CD14-positive monocyte (primary cell): ENCODE data around the gene POLD3. TPM values are rescaled to one million over a fixed set of nuclear protein-coding genes. Genes with fewer than 3 reads are reported as not detected.

Source experiments
- DNase-seq, 3 donors: peaks; one replicate each; pipeline ENCODE4 v3.0.0-alpha.2; 2011 to 2022
- H2AFZ ChIP-seq: 2 replicates; pipeline ENCODE4 v1.6.0; 2012; ENCODE audit warnings: mild to moderate bottlenecking, low read depth, low read length, inconsistent platforms; ENCODE audit not compliant: insufficient read depth, poor library complexity, severe bottlenecking
- H3K27ac ChIP-seq, 2 donors: 1 replicate in 1 of 2; 2 replicates in 1 of 2; pipeline ENCODE4 v1.5.1; 2012 to 2013; ENCODE audit warnings: low read length in 2 of 2, control low read depth in 1 of 2, inconsistent platforms in 1 of 2, low read depth in 1 of 2, mild to moderate bottlenecking in 1 of 2
- H3K27me3 ChIP-seq, 2 donors: one replicate each; pipeline versions ENCODE4 v1.6.0 to v1.6.1; 2011 to 2013; ENCODE audit warnings: low read length in 2 of 2; ENCODE audit not compliant: control insufficient read depth in 2 of 2, insufficient read depth in 2 of 2
- H3K36me3 ChIP-seq, 2 donors: replicated peaks in 1 of 2; 1 replicate in 1 of 2; 2 replicates in 1 of 2; pipeline versions ENCODE4 v1.5.1 to v1.6.1; 2012 to 2013; ENCODE audit warnings: low read length in 2 of 2, control low read depth in 1 of 2, inconsistent platforms in 1 of 2, mild to moderate bottlenecking in 1 of 2; ENCODE audit not compliant: insufficient read depth in 2 of 2, control insufficient read depth in 1 of 2
- H3K4me1 ChIP-seq, 2 donors: 1 replicate in 1 of 2; 2 replicates in 1 of 2; pipeline versions ENCODE4 v1.5.1 to v1.6.1; 2012 to 2013; ENCODE audit warnings: low read length in 2 of 2, control low read depth in 1 of 2, inconsistent platforms in 1 of 2, mild to moderate bottlenecking in 1 of 2, moderate library complexity in 1 of 2; ENCODE audit not compliant: insufficient read depth in 2 of 2, control insufficient read depth in 1 of 2
- H3K4me2 ChIP-seq: replicated peaks from 2 replicates; pipeline ENCODE3; 2012; ENCODE audit warnings: low read length, moderate library complexity, mild to moderate bottlenecking; ENCODE audit not compliant: poor library complexity, severe bottlenecking; ENCODE audit errors: extremely low read depth
- H3K4me3 ChIP-seq, 3 experiments: fragments of 200-600 bp in 1 of 3; sonication (generic) in 1 of 3; replicated peaks in 1 of 3; 1 replicate in 2 of 3; 2 replicates in 1 of 3; pipeline ENCODE4 v1.5.1; 2011 to 2013; ENCODE audit warnings: low read length in 3 of 3, mild to moderate bottlenecking in 3 of 3, control low read depth in 2 of 3, low read depth in 2 of 3, inconsistent platforms in 1 of 3, moderate library complexity in 1 of 3
- H3K79me2 ChIP-seq: 2 replicates; pipeline ENCODE4 v1.6.0; 2012; ENCODE audit warnings: mild to moderate bottlenecking, control low read depth, inconsistent platforms, low read length, moderate library complexity; ENCODE audit not compliant: insufficient read depth
- H3K9ac ChIP-seq: 2 replicates; pipeline ENCODE4 v1.6.0; 2017; ENCODE audit warnings: low read length, mild to moderate bottlenecking; ENCODE audit not compliant: insufficient read depth, poor library complexity, severe bottlenecking
- H3K9me3 ChIP-seq, 2 donors: replicated peaks in 1 of 2; 1 replicate in 1 of 2; 2 replicates in 1 of 2; pipeline versions ENCODE4 v1.5.1 to v1.6.1; 2012 to 2013; ENCODE audit warnings: low read length in 2 of 2, control low read depth in 1 of 2; ENCODE audit not compliant: control insufficient read depth in 1 of 2, insufficient read depth in 1 of 2
- H4K20me1 ChIP-seq: 2 replicates; pipeline ENCODE4 v1.6.0; 2012; ENCODE audit warnings: mild to moderate bottlenecking, low read length, control low read depth, moderate library complexity; ENCODE audit not compliant: insufficient read depth
- H3K27ac Mint-ChIP-seq, 7 donors: one replicate each; pipeline ENCODE4 v1.8.0; 2020; ENCODE audit warnings: mild to moderate bottlenecking in 7 of 7, mixed read lengths in 7 of 7, moderate library complexity in 6 of 7, inconsistent platforms in 2 of 7
- H3K27me3 Mint-ChIP-seq, 3 donors: one replicate each; pipeline ENCODE4 v1.8.0; 2021 to 2022; ENCODE audit warnings: low read depth in 3 of 3, mild to moderate bottlenecking in 3 of 3, mixed read lengths in 3 of 3, moderate library complexity in 3 of 3, inconsistent platforms in 1 of 3
- H3K36me3 Mint-ChIP-seq, 2 donors: one replicate each; pipeline ENCODE4 v1.8.0; 2020; ENCODE audit warnings: mixed read lengths in 2 of 2, inconsistent platforms in 1 of 2, mild to moderate bottlenecking in 1 of 2
- H3K4me1 Mint-ChIP-seq: one replicate; pipeline ENCODE4 v1.8.0; 2020; ENCODE audit warnings: mild to moderate bottlenecking, mixed read lengths
- H3K4me3 Mint-ChIP-seq, 2 donors: one replicate each; pipeline ENCODE4 v1.8.0; 2020; ENCODE audit warnings: mild to moderate bottlenecking in 2 of 2, mixed read lengths in 2 of 2, moderate library complexity in 1 of 2
- H3K9me3 Mint-ChIP-seq, 7 donors: one replicate each; pipeline ENCODE4 v1.8.0; 2020 to 2022; ENCODE audit warnings: mixed read lengths in 7 of 7, mild to moderate bottlenecking in 6 of 7, moderate library complexity in 6 of 7, inconsistent platforms in 2 of 7
- CTCF ChIP-seq: fragments of 200-600 bp; IDR thresholded peaks from one replicate; pipeline ENCODE4 v1.8.0; 2022; ENCODE audit warnings: antibody characterized with exemption, mild to moderate bottlenecking
- WGBS: methylation state at CpG from one replicate; pipeline ENCODE4 v1.1.5; 2013; ENCODE audit warnings: missing lambda C conversion rate; ENCODE audit not compliant: insufficient coverage; 5-methylcytosine and 5-hydroxymethylcytosine counted together
- intact Hi-C, 2 donors: fragments of 100-400 bp; cut with micrococcal nuclease; formaldehyde crosslinking; loops; one replicate each; pipeline versions ENCODE4 v1.15.0 to v1.15.1; 2023
- polyA plus RNA-seq, 3 donors: library from polyadenylated mRNA; depleted of rRNA in 1 of 3; unstranded in 2 of 3; stranded (reverse) in 1 of 3; fragments of 300-500 nt in 2 of 3; fragments of >200 nt in 1 of 3; fragmentation: Illumina TruSeq in 2 of 3; gene quantifications; 1 replicate in 2 of 3; 2 replicates in 1 of 3; pipeline ENCODE4 v1.2.3, GENCODE V29; 2012 to 2021

Gene POLD3
- polyA plus RNA-seq, 3 donors, result 11.3 to 29.9 (median 26.2) TPM

- Histone ChIP-seq H4K20me1 (no peaks in the 10 kb centered on the region), H3K27ac (no peak overlapping the region), H3K9me3 (peaks cover 0 to 7% of the 10 kb centered on the region in 2 donors), H3K4me2 (no peak overlapping the region), H3K4me3 (no peak overlapping the region), H3K4me1 (peaks cover 0 to 4% of the 10 kb centered on the region in 2 donors), H3K9ac (no peak overlapping the region), H2AFZ (no peak overlapping the region), H3K27me3 (no peaks in the 10 kb centered on the region), H3K79me2 (no peaks in the 10 kb centered on the region), H3K36me3 (peaks cover 0 to 18% of the 10 kb centered on the region in 2 donors)
- Mint-ChIP-seq H3K4me1 (peaks cover 8% of the 10 kb centered on the region), H3K27me3 (no peaks in the 10 kb centered on the region), H3K4me3 (no peak overlapping the region), H3K27ac (no peak overlapping the region), H3K9me3 (peaks cover 5 to 18% (median 11%) of the 10 kb centered on the region in 7 donors), H3K36me3 (peaks cover 32 to 42% of the 10 kb centered on the region in 2 donors)
- 100% methylated on average over 2 of the region's 4 CpGs for WGBS
- TF ChIP-seq CTCF, result no peak
- no peak for DNase-seq
- intact Hi-C loops, result no loop called here
Observed at GRCh38 chr11:74662487-74663103, 70.2 kb downstream of the POLD3 start.

GRCh38 chr11:74663315-74663714 is 70.9 kb downstream of the POLD3 start:
- Histone ChIP-seq H3K27ac (no peak overlapping the region), H3K4me3 (no peak overlapping the region), H3K36me3 (peaks cover 0 to 18% of the 10 kb centered on the region in 2 donors), H3K9me3 (peaks cover 0 to 7% of the 10 kb centered on the region in 2 donors), H3K4me1 (peaks cover 0 to 4% of the 10 kb centered on the region in 2 donors), H3K4me2 (no peak overlapping the region), H2AFZ (no peak overlapping the region), H3K79me2 (no peaks in the 10 kb centered on the region), H3K9ac (no peak overlapping the region), H3K27me3 (no peaks in the 10 kb centered on the region), H4K20me1 (no peaks in the 10 kb centered on the region)
- no peak for TF ChIP-seq CTCF
- no CpG with 5 or more reads among the region's 1 CpG for WGBS
- Mint-ChIP-seq H3K4me3 (no peak overlapping the region), H3K27me3 (no peaks in the 10 kb centered on the region), H3K27ac (no peak overlapping the region), H3K4me1 (peaks cover 8% of the 10 kb centered on the region), H3K9me3 (peaks cover 5 to 13% (median 11%) of the 10 kb centered on the region in 7 donors), H3K36me3 (peaks cover 27 to 36% of the 10 kb centered on the region in 2 donors)
- no peak for DNase-seq
- intact Hi-C loops, result no loop called here
